Right cardiac atrium (tissue), 5 donors: ENCODE results near the gene HS3ST5. TPM values are rescaled to one million over a fixed set of nuclear protein-coding genes. Genes with fewer than 3 reads are reported as not detected.
"Not testable (repeated sequence)": the region's sequence is repeated elsewhere in the genome, so short reads cannot be mapped to it uniquely, and the experiment has no call there.

Source experiments
- ATAC-seq, 2 donors: fragments of 200-7000 bp; cut with Tn5 transposase; one replicate each; pipeline versions ENCODE4 v1.8.0 to v1.9.1; 2020; ENCODE audit warnings: moderate library complexity in 2 of 2, mild to moderate bottlenecking in 1 of 2
- DNase-seq, 3 donors: peaks; one replicate each; pipeline ENCODE4 v3.0.0-alpha.2; 2020
- H3K27ac ChIP-seq: one replicate; pipeline ENCODE4 v1.5.1; 2013; ENCODE audit warnings: mild to moderate bottlenecking, low read length, control low read depth, moderate library complexity
- H3K27me3 ChIP-seq: one replicate; pipeline ENCODE4 v1.6.1; 2013; ENCODE audit not compliant: control insufficient read depth, insufficient read depth
- H3K4me1 ChIP-seq: one replicate; pipeline ENCODE4 v1.6.1; 2013; ENCODE audit warnings: low read length; ENCODE audit not compliant: control insufficient read depth, insufficient read depth
- H3K4me3 ChIP-seq: one replicate; pipeline ENCODE4 v1.5.1; 2013; ENCODE audit warnings: low read length, control low read depth
- H3K9me3 ChIP-seq: one replicate; pipeline ENCODE4 v1.6.1; 2013; ENCODE audit warnings: low read length; ENCODE audit not compliant: control insufficient read depth
- WGBS: extraction: QIAGEN DNeasy Blood & Tissue Kit; methylation state at CpG from one replicate; pipeline ENCODE4 v1.1.7; 2013; 5-methylcytosine and 5-hydroxymethylcytosine counted together
- intact Hi-C, 4 donors: fragments of 100-400 bp; cut with DNase I; formaldehyde crosslinking; loops; one replicate each; pipeline versions ENCODE4 v1.11.0 to v1.14.0; 2022 to 2023
- polyA plus RNA-seq: library from polyadenylated mRNA; stranded (reverse); fragments of 200-250 nt; gene quantifications from one replicate; pipeline ENCODE4 v1.2.3, GENCODE V29; 2013
- total RNA-seq, 4 donors: library from RNA; stranded (reverse); fragmentation: NEBNext Ultra II Directional; extraction: Animal tissue kit (Norgen Biotek cat#: 25700); gene quantifications; one replicate each; pipeline ENCODE4 v1.2.1, GENCODE V29; 2021
- donor health status: healthy with polysubstance abuse.
- donor health status: DM: no; HTN: yes; CAD: no.
- donor health status: DM: no; HTN: no; CAD: no.
- donor health status: DM: no; HTN: yes; CAD: no; lungs with severe emphysema.
- donor health status: DM: yes; HTN: yes; CAD: no.

The HS3ST5 gene
- total and polyA plus RNA-seq, 5 donors: not detected

GRCh38 chr6:114149182-114149581 is 193.6 kb downstream of the HS3ST5 start:
- H3K27ac ChIP-seq, H3K4me3 ChIP-seq, ATAC-seq, H3K9me3 ChIP-seq, DNase-seq, H3K27me3 ChIP-seq, intact Hi-C loops, H3K4me1 ChIP-seq: not testable (repeated sequence)

- H3K4me1 ChIP-seq: no peaks in the 10 kb centered on the region
- 29% methylated on average over 9 of the region's 9 CpGs for WGBS
- no peak for ATAC-seq
- no peak overlapping the region for H3K27ac ChIP-seq
- H3K9me3 ChIP-seq: no peaks in the 10 kb centered on the region
- DNase-seq: no peak
- H3K27me3 ChIP-seq: no peaks in the 10 kb centered on the region
- intact Hi-C loops: no loop called here
- no peak overlapping the region for H3K4me3 ChIP-seq
Measured at GRCh38 chr6:114144887-114145851, 197.7 kb downstream of the HS3ST5 start.

DNA sequence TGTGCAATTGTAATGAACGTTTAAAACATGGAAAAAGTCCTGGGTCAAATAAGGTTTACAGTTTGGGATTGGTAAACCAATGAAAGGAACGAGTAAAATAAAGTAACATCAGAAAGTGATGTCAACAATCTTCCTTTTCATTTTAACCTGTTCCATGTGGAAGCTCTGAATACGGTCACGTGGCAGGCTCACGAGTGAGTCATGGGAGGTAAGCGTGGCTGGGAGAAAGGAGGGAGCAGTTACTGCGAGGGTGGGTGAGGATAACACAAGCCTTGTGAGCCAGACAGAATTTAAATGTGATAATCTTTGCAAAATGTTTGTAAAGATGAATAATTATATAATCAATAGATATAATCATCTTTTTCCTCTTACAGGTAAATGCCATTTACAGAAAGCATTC is 200.6 kb downstream of the HS3ST5 start:
- Histone ChIP-seq H3K4me1 (no peaks in the 10 kb centered on the region), H3K9me3 (no peaks in the 10 kb centered on the region), H3K4me3 (no peak overlapping the region), H3K27me3 (no peaks in the 10 kb centered on the region), H3K27ac (no peak overlapping the region)
- intact Hi-C loops: no loop called here
- WGBS: 83% methylated on average over 7 of the region's 7 CpGs
- ATAC-seq (no peak), DNase-seq (no peak)

DNA sequence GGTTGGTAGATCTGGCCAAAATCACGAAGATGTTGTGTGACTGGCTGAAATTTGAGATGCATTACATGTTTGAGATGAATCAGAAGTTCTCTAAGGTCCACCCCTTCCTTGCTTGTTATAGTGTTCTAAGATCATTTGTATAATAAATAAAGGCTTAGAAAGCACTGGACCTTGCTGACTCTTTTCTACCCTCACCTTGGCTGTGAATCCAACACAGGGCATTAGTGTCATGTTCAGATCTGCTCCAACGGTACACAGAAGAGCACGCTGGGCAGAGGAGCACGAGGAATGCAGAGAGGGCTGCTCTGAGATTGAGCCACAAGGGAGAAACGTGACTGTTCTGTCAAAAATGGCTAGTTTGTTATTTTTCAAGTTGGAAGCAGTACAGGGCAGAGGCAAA is 202.4 kb downstream of the HS3ST5 start:
- H3K27ac ChIP-seq: no peak overlapping the region
- no peaks in the 10 kb centered on the region for H3K4me1 ChIP-seq
- no peaks in the 10 kb centered on the region for H3K9me3 ChIP-seq
- intact Hi-C loops: no loop called here
- ATAC-seq (no peak), DNase-seq (no peak)
- no peaks in the 10 kb centered on the region for H3K27me3 ChIP-seq
- 39% methylated on average over 5 of the region's 5 CpGs for WGBS
- H3K4me3 ChIP-seq: no peak overlapping the region

DNA sequence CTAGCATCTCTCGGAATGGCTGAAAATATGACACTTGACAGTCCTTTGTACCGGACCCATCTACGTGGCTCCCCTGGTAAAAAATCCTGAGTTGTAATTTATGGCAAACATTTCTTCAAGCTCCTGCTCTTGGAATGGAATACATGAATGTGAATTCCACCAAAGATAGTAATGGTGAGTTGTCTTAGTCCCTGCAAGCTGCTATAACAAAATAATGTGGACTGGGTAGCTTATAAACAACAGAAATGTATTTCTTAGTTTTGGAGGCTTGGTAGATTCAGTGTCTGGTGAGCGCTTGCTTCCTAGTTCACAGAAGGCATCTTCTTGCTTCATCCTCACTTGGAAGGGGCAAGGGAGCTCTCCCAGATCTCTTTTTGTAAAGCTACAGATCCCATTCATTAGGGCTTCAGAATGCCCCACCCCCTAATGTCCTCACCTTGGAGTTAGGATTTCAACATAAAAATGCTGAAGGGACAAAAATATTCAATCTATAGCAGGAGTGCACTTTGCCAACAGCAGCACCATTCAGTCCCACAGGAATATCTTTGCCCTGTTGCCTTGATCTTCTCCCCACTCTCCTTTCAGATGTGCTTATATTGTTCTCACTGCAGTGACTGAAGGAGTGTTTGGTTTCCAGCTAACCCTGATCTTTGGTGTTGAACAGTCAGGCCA is 204.1 kb downstream of the HS3ST5 start:
- 96% methylated on average over 4 of the region's 4 CpGs for WGBS
- Histone ChIP-seq H3K27me3 (no peaks in the 10 kb centered on the region), H3K27ac (no peak overlapping the region), H3K4me1 (no peaks in the 10 kb centered on the region), H3K9me3 (no peaks in the 10 kb centered on the region), H3K4me3 (no peak overlapping the region)
- ATAC-seq (no peak), DNase-seq (no peak)
- intact Hi-C loops: no loop called here

GRCh38 chr6:114135363-114135971 is 207.4 kb downstream of the HS3ST5 start:
- DNase-seq (no peak), ATAC-seq (no peak)
- no peaks in the 10 kb centered on the region for H3K4me1 ChIP-seq
- intact Hi-C loops: no loop called here
- H3K9me3 ChIP-seq: no peaks in the 10 kb centered on the region
- WGBS: 58% methylated on average over 5 of the region's 5 CpGs
- H3K27ac ChIP-seq: no peak overlapping the region
- no peaks in the 10 kb centered on the region for H3K27me3 ChIP-seq
- no peak overlapping the region for H3K4me3 ChIP-seq

DNA sequence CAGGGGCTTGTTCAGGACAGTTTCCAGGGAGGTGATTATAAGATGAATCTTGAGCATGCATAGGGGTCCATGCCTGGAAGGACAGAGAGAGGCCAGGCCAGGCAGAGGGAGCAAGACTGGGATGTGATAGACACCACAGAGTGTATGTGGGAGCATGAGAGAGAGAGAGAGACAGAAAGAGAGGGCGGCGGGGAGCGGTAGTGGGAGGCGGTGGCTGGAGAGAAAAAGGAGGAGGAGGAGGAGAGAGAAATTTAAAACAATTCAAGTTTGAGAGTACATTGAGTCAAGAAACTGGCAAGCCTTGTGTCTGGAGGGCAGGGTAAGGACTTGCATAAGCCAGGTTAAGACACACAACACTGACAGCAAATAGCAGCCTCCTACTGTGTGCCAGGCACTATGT is 209.0 kb downstream of the HS3ST5 start:
- H3K4me1 ChIP-seq: no peaks in the 10 kb centered on the region
- intact Hi-C loops: no loop called here
- no peak for ATAC-seq

DNA sequence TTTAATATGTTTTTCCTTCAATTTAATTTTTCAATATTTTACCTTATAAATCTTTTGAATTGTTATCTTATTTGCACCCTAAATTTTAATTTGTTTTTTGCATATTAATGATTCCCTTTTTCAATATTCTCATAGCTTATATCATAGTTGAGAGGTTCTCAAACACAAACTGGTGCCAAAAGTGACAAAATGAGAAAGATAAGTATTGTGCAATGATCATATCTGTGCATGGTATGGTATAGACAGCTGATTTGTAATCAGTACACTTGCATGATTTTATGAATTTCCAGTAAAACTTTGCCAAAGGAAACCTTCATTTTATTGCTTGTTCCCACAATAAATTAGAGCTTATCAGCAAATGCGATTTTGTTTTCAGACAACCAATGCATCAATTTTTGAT is 210.9 kb downstream of the HS3ST5 start:
- intact Hi-C loops: no loop called here
- 86% methylated on average over 1 of the region's 1 CpG for WGBS
- no peak overlapping the region for H3K27ac ChIP-seq
- H3K9me3 ChIP-seq: no peaks in the 10 kb centered on the region
- no peak overlapping the region for H3K4me3 ChIP-seq
- H3K27me3 ChIP-seq: no peaks in the 10 kb centered on the region
- H3K4me1 ChIP-seq: no peaks in the 10 kb centered on the region
- no peak for ATAC-seq
- no peak for DNase-seq

More for the DNA sequence above, 209.0 kb downstream of the HS3ST5 start:
- no peak for DNase-seq
- H3K27ac ChIP-seq: no peak overlapping the region
- no peak overlapping the region for H3K4me3 ChIP-seq
- no peaks in the 10 kb centered on the region for H3K27me3 ChIP-seq
- no peaks in the 10 kb centered on the region for H3K9me3 ChIP-seq
- WGBS: 87% methylated on average over 4 of the region's 4 CpGs

DNA sequence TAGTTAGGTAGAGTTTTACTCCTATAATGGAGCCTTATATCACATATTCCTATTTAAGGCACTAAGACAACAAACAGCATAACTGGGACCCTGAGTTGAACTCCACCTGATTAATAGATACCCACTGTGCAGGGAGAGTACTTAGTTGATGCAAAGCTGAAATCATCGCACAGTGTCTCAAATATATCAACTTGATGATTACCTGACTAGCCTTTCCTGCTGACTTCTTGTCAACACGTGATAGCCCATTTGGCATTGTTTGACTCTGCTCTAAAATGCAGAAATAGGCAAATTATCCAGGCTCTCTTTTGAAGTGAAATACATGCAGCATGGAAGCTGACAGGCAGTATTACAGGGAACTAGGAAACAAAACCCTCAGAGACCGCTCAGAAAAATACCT is 217.2 kb downstream of the HS3ST5 start:
- DNase-seq: no peak
- intact Hi-C loops: no loop called here
- Histone ChIP-seq H3K4me3 (no peak overlapping the region), H3K27ac (no peak overlapping the region), H3K27me3 (no peaks in the 10 kb centered on the region), H3K9me3 (no peaks in the 10 kb centered on the region), H3K4me1 (no peaks in the 10 kb centered on the region)
- no peak for ATAC-seq
- WGBS: 34% methylated on average over 3 of the region's 3 CpGs

GRCh38 chr6:114121913-114122662 is 220.7 kb downstream of the HS3ST5 start:
- Histone ChIP-seq H3K27me3 (no peaks in the 10 kb centered on the region), H3K27ac (no peak overlapping the region), H3K4me3 (no peak overlapping the region), H3K4me1 (no peaks in the 10 kb centered on the region), H3K9me3 (no peaks in the 10 kb centered on the region)
- 81% methylated on average over 5 of the region's 5 CpGs for WGBS
- no peak for DNase-seq
- no peak for ATAC-seq
- intact Hi-C loops: no loop called here
